ENCODE results near the gene SMPD2.

The SMPD2 gene, protein sequence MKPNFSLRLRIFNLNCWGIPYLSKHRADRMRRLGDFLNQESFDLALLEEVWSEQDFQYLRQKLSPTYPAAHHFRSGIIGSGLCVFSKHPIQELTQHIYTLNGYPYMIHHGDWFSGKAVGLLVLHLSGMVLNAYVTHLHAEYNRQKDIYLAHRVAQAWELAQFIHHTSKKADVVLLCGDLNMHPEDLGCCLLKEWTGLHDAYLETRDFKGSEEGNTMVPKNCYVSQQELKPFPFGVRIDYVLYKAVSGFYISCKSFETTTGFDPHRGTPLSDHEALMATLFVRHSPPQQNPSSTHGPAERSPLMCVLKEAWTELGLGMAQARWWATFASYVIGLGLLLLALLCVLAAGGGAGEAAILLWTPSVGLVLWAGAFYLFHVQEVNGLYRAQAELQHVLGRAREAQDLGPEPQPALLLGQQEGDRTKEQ

DNA sequence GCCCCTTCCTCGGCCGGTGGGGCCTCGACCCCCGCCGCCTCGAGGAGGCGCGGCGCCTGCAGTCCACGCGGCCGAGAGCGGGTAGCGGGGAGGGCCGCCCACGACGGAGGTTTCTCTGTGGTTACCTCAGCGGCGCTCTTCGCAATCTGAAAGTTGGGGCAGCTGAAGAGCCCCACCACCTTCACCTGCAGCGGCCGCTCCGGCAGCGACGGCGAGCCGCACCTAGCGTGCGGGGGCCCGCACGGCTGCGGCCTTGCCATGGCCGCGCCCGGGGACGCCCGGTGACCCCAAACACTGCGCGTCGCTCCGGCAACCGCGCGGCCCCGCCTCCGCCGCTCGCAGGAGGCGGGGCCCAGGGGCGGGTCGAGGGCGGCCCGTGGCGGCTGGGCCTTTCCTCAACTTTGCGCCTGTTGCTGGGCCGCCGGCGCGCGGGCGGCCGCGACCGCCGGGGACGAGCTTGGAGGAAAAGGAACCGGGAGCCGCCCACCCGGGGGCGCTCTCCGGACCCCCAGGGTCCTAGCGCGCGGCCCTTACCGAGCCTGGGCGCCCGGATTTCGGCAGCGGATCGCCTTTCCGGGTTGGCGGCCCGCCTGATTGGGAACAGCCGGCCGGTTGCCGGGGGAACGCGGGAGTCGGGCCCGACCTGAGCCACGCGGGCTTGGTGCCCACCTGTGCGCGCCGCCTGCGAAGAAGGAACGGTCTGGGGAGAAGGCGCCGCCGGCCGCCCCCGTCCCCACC, at the start of gene SMPD2, which contains the start of gene PPIL6:
TSS of gene SMPD2 (plus strand) at position 394 of the 738 bp plus-strand sequence. CDS start 398 bp downstream, outside the sequence.
TSS of gene PPIL6 (minus strand) at position 298 of the 738 bp plus-strand sequence. CDS start at position 260, 38 bp downstream.
- peak in 54 of 56 donors; percentile 38 to 92 (median 77) for DNase-seq

- no peak for DNase-seq
These were observed 47.2 kb upstream of the SMPD2 start for GRCh38 chr6:109393157-109393885.

DNA sequence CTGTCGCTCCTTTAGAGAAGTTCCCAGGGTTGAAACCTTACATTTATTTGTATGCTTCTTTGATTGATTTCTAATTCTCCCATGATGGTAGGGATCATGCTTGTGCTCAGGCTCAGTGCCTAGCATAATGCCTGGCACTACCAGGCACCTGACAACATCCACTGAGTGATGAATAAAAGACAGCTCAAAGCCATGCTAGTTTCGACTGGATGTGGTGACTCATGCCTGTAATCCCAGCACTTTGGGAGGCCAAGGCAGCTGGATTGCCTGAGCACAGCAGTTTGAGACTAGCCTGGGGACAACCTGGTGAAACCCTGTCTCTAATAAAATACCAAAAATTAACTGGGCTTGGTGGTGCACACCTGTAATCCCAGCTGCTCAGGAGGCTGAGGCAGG, 46.6 kb upstream of the SMPD2 start:
- DNase-seq: peak in 1 of 56 donors; percentile 55

DNA sequence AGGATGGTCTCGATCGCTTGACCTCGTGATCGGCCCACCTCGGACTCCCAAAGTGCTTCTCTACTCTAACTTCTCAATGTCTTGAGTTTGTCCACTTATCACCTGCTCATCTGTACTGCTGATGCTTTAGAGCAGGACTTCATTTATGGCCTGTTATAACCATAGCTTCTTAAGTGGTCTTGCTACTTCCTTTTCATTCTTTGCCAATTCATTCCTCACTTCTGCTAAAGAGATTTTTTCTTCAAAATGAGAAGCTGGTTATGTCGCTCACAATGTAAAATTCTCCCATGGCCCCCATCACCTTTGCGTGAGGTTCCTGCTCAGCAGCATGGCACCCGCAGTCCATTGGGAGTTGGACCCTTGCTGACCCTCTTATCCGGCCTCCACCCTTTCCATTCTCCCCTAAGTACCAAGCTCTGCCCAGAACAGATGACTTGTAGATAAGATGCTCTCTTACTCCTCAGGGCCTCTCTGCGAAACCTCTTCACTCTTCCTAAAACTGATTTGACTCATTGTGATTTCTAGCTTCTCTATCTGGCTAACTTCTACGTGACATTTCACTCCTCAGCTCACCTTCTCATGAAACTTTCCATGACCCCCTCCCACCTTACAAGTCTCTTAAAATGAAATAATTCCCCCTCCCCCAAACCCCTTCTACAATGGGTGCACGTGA, 44.3 kb upstream of the SMPD2 start:
- no peak for DNase-seq

GRCh38 chr6:109397020-109397419, 43.5 kb upstream of the SMPD2 start:
- DNase-seq: no peak

GRCh38 chr6:109406196-109406595, 34.3 kb upstream of the SMPD2 start:
- no peak for DNase-seq

GRCh38 chr6:109411034-109411433, 29.5 kb upstream of the SMPD2 start:
- DNase-seq: no peak

- no peak for DNase-seq
These were observed 22.9 kb upstream of the SMPD2 start for GRCh38 chr6:109417646-109418045.

- no peak for DNase-seq
These were observed 19.8 kb upstream of the SMPD2 start for GRCh38 chr6:109420751-109421150.

DNA sequence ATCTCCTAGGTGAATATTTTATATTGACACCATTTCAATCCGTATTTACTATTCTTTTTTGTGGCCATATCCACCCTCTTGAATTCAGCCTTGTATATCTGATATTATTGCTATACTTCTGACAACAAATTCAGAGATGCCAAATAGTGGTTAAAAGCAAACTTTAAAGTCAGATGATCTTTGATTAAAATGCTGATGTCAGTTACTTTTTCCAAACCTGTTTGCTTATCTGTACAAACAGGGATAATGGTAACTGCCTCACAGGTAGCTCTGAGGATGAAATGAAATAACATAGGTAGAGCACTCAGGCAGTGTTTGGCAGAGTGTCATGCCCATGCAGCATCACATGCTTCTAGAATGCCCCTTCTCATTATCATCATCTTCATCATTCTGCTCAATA, 19.3 kb upstream of the SMPD2 start:
- no peak for DNase-seq

DNA sequence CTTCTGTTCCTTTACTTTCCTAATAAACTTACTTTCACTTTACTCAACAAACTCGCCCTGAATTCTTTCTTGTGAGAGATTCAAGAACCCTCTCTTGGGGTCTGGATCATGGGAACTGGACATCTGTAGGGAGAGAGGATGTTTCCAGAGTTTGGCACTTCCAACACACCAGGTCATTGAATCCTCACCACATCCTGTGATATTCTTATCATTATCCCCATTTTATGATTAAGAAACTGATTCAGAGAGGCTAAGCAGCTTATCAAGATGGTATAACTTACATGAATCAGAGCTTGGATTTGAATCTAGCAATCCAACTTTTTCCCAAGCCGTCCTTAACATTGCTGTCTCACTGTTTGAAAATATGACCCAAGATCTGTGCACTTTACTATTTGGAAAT, 15.6 kb upstream of the SMPD2 start:
- DNase-seq: no peak

DNA sequence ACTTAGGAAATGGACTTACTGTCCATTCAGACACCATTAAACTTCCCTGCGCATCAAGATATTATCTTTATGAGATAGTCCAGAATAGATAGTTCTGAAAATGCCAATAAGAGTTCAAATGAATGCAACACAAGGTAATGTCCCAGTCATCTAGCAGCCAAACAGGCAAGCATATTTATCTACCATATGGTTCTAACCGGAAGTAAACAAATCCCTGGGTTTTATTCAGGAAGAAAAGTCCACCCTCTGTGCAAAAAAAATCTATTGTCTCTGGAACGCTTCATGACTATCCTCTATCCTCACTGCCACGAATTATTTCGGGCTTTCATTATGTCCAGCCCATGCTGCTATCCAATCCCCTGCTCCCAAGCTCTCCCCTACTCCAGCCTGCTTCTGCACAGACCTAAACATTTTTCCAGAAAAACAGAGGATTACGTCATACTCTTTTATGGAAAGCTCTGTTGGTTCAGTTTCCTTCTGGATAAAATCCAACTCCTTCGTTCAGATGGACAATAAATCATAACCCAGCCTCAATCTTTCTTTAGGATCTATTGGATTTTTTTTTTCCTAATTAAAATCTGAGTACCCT, 11.5 kb upstream of the SMPD2 start:
- DNase-seq: no peak

GRCh38 chr6:109429496-109429895, 11.0 kb upstream of the SMPD2 start:
- no peak for DNase-seq

DNA sequence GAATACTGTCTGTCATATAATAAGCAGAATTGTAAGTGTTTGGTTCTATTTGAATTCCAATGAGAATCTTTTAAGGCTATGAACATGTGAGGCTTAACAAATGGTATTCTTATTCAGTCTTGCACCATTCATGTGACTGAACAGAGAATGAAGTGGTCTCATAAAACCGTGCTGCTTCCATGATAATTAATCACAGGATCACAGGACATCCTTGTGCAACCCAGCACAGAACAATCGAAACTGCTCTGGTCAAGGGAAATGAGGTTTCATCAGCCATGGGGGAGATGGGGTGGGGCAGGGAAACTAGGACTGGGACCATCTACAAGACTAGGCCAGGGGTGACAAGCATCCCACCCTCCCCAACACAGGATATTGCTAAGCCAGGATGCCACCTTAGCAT, 6.1 kb upstream of the SMPD2 start:
- DNase-seq: no peak

GRCh38 chr6:109436041-109436440, 4.5 kb upstream of the SMPD2 start:
- DNase-seq: no peak

- DNase-seq: peak in 10 of 56 donors; percentile 8 to 63 (median 51)
These were observed 719 bp downstream of the SMPD2 start for GRCh38 chr6:109441069-109441816.

DNA sequence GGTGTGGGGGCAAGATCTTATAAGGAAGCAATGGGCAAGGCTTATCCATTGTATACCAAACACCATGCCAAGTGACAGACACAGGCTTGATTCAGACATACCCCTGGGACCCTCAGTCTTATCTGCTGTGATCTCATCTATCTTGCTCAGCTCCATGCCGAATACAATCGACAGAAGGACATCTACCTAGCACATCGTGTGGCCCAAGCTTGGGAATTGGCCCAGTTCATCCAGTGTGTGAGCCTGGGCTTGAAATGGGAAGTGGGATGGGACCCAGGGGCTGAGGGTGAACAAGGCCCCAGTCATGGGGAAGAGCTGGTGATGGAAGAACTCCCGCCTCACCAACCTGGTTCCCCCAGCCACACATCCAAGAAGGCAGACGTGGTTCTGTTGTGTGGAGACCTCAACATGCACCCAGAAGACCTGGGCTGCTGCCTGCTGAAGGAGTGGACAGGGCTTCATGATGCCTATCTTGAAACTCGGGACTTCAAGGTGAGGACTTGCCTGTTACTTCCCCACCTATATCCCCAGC, 1.9 kb downstream of the SMPD2 start:
- DNase-seq: no peak

GRCh38 chr6:109443425-109443950, 3.0 kb downstream of the SMPD2 start:
- DNase-seq: no peak

GRCh38 chr6:109445382-109445781, 4.9 kb downstream of the SMPD2 start:
- DNase-seq: no peak
